ENCODE results near the gene GRHL3. TPM values are rescaled to one million over a fixed set of nuclear protein-coding genes. Genes with fewer than 3 reads are reported as not detected.

GRHL3 gene
- total and polyA plus RNA-seq, 12 donors: 0.03 TPM; not detected in 11

GRCh38 chr1:24353292-24353891 lies 34.2 kb downstream of the GRHL3 start:
- peaks cover 0 to 5% (median 0%) of the 10 kb centered on the region in 9 donors for H3K4me1 ChIP-seq
- H3K36me3 ChIP-seq: peaks cover 0 to 12% (median 0%) of the 10 kb centered on the region in 9 donors
- no peaks in the 10 kb centered on the region for H3K9me3 ChIP-seq
- no peak overlapping the region for H3K27ac ChIP-seq
- no peak for DNase-seq
- no peak overlapping the region for H3K4me3 ChIP-seq
- TF ChIP-seq CTCF (IDR thresholded peaks at IDR 0.05): no peak
- no peak for ATAC-seq
- WGBS, 2 donors: 98% methylated on average over 4 of the region's 4 CpGs
- no peaks in the 10 kb centered on the region for H3K27me3 ChIP-seq
- intact Hi-C loops (cut with DNase I): no loop called here

- H3K4me3 ChIP-seq: no peak overlapping the region
- WGBS, 2 donors: 70 to 75% methylated on average over 3 of the region's 3 CpGs
Observed at GRCh38 chr1:24355466-24355865, 36.3 kb downstream of the GRHL3 start.

GRCh38 chr1:24357038-24357437 lies 37.9 kb downstream of the GRHL3 start:
- ATAC-seq (no peak), DNase-seq (no peak)
- TF ChIP-seq CTCF (IDR thresholded peaks at IDR 0.05): no peak
- Histone ChIP-seq H3K9me3 (no peaks in the 10 kb centered on the region), H3K27ac (no peak overlapping the region), H3K27me3 (no peaks in the 10 kb centered on the region), H3K4me1 (peaks cover 0 to 8% (median 0%) of the 10 kb centered on the region in 9 donors), H3K4me3 (no peak overlapping the region), H3K36me3 (peaks cover 0 to 27% (median 0%) of the 10 kb centered on the region in 9 donors)
- intact Hi-C loops (cut with DNase I): no loop called here
- WGBS, 2 donors: 94 to 95% methylated on average over 7 of the region's 7 CpGs

More at GRCh38 chr1:24355466-24355865, 36.3 kb downstream of the GRHL3 start:
- TF ChIP-seq CTCF (IDR thresholded peaks at IDR 0.05): no peak
- ATAC-seq (no peak), DNase-seq (no peak)
- H3K27ac ChIP-seq: no peak overlapping the region
- peaks cover 0 to 27% (median 0%) of the 10 kb centered on the region in 9 donors for H3K36me3 ChIP-seq
- H3K9me3 ChIP-seq: no peaks in the 10 kb centered on the region
- no peaks in the 10 kb centered on the region for H3K27me3 ChIP-seq
- peaks cover 0 to 8% (median 0%) of the 10 kb centered on the region in 9 donors for H3K4me1 ChIP-seq
- intact Hi-C loops (cut with DNase I): no loop called here

- DNase-seq: no peak
- Histone ChIP-seq H3K4me3 (no peak overlapping the region), H3K36me3 (peaks cover 0 to 27% (median 0%) of the 10 kb centered on the region in 9 donors), H3K27ac (no peak overlapping the region), H3K4me1 (peaks cover 0 to 20% (median 0%) of the 10 kb centered on the region in 9 donors), H3K27me3 (no peaks in the 10 kb centered on the region), H3K9me3 (no peaks in the 10 kb centered on the region)
- no peak for ATAC-seq
- no peak for TF ChIP-seq CTCF (IDR thresholded peaks at IDR 0.05)
- intact Hi-C loops (cut with DNase I): no loop called here
- 97% methylated on average over 10 of the region's 10 CpGs for WGBS, 2 donors
Observed at GRCh38 chr1:24360681-24361080, 41.5 kb downstream of the GRHL3 start.

All from heart right ventricle (tissue), 16 donors.